ENCODE data around the gene FOXP2.

DNA sequence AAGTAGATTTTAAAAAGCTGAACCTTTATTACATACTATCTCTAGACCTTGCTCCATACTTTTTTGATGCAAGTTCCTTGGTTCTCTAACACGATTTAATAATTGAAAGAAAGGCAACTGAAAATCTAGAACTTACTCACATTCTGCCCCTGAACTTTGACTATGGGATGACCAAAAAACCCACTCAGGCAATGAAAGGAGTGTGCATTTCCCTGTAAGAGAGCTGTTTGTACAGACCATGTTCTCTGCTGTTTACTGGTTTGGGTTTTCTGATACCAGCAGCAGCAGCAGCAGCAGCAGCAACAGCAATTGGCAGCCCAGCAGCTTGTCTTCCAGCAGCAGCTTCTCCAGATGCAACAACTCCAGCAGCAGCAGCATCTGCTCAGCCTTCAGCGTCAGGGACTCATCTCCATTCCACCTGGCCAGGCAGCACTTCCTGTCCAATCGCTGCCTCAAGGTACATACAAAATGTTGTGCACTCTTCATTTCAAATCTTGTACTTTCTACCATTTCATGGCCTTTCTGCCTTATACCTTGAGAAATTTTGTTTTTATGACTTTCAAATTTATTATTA lies 216.7 kb downstream of the FOXP2 start:
- TF ChIP-seq ZFP3 (CRISPR knock-in tag; IDR thresholded peaks at IDR 0.05) (no peak), SNAI2 (CRISPR knock-in tag; IDR thresholded peaks at IDR 0.05) (no peak), ZFP30 (CRISPR knock-in tag; IDR thresholded peaks at IDR 0.05) (no peak), ISL1 (CRISPR knock-in tag; IDR thresholded peaks at IDR 0.05) (no peak)
- TF ChIP-seq, protein P1, sequence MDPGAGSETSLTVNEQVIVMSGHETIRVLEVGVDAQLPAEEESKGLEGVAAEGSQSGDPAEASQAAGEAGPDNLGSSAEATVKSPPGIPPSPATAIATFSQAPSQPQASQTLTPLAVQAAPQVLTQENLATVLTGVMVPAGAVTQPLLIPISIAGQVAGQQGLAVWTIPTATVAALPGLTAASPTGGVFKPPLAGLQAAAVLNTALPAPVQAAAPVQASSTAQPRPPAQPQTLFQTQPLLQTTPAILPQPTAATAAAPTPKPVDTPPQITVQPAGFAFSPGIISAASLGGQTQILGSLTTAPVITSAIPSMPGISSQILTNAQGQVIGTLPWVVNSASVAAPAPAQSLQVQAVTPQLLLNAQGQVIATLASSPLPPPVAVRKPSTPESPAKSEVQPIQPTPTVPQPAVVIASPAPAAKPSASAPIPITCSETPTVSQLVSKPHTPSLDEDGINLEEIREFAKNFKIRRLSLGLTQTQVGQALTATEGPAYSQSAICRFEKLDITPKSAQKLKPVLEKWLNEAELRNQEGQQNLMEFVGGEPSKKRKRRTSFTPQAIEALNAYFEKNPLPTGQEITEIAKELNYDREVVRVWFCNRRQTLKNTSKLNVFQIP (CRISPR knock-in tag; IDR thresholded peaks at IDR 0.05; ENCODE audit: borderline replicate concordance, low read depth): no peak
